CD1c-positive myeloid dendritic cell (primary cell): ENCODE results near the gene P2RX4.
"Not testable (repeated sequence)": the region's sequence is repeated elsewhere in the genome, so short reads cannot be mapped to it uniquely, and the experiment has no call there.

Source experiments
- DNase-seq: peaks from one replicate; pipeline ENCODE4 v3.0.0-alpha.2; 2016; ENCODE audit errors: extremely low spot score

P2RX4 gene

DNA sequence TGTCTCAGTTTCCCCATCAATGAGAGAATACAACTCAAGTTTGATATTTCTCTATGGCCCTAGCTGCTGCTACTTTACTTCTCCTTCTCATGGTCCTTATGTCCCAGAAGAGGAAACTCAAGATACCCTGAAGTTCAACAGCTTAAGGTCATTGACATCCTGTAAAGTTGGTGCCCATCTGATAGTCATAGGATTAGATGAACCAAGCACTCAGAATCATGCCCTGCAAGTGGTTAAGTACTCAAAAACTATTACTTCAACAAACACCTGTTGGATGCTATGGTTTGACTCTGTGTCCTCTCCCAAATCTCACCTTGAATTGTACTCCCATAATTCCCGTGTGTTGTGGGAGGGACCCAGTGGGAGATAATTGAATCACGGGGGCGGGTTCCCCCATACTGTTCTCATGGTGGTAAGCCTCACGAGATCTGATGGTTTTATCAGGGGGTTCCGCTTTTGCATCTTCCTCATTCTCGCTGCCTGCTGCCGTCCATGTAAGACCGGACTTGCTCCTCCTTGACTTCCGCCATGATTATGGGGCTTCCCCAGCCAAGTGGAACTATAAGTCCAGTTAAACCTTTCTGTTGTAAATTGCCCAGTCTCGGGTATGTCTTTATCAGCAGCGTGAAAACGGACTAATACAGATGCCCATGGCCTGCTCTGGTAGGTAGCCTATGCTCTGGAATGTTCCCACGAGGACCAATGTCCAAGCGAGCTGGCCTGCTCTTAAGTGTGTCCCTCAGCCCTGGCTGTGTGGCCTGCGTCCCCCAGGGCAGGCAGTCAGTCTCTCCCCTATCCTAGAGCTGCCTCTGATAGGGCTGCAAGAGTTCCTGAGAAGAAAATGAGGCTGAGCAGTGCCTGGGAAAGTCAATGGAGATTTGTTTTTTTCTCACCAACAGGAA, 68.5 kb downstream of the P2RX4 start:
- DNase-seq: peak; percentile 93

DNA sequence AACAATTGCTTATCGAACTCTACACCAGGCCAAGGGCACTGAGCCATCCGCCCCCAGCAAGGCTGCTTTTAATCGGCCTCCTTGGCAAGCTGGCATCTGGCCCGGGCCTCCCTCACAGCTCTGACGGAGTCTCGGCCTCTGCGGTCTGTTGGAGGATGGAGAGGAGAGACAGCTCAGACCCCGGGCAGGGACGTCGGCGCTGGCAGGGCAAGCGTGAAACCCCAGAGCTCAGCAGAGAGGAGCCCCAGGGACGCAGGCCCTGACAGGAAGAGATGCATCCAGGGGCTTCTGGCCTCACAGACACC, 69.1 kb downstream of the P2RX4 start:
- peak; percentile 16 for DNase-seq

- DNase-seq: no peak
Observed at GRCh38 chr12:121279507-121279915, 69.6 kb downstream of the P2RX4 start.

DNA sequence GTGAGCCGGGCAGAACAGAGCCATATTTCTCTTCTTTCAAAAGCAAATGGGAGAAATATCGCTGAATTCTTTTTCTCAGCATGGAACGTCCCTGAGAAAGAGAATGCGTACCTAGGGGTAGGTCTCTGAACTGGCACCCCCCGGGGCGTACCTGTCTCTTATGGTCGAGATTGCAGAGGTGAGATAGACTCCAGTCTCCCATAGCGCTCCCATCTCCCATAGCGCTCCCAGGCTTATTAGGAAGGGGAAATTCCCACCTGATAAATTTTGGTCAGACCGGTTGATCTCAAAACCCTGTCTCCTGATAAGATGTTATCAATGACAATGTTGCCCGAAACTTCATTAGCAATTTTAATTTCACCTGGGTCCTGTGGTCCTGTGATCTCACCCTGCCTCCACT, 70.6 kb downstream of the P2RX4 start:
- not testable (repeated sequence) for DNase-seq

DNA sequence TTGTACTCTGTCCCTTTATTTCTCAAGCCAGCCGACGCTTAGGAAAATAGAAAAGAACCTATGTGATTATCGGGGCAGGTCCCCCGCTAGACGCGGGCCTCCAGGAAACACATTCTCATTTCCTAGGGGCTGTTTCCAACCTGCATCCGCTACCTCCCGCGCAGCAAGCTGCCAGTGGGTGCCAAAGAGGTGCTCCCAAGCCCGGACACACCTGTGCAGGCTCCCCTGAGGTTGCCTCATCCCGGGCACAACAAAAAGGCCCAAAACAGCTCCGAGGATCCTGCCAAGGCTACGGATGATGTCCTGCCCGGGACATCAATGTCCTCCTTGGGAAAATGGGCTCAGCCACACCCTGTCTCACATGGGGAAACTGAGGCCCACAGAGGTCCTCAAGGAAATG, 71.2 kb downstream of the P2RX4 start:
- DNase-seq: not testable (repeated sequence)

- DNase-seq: no peak
Observed at GRCh38 chr12:121282072-121282742, 72.3 kb downstream of the P2RX4 start.

DNA sequence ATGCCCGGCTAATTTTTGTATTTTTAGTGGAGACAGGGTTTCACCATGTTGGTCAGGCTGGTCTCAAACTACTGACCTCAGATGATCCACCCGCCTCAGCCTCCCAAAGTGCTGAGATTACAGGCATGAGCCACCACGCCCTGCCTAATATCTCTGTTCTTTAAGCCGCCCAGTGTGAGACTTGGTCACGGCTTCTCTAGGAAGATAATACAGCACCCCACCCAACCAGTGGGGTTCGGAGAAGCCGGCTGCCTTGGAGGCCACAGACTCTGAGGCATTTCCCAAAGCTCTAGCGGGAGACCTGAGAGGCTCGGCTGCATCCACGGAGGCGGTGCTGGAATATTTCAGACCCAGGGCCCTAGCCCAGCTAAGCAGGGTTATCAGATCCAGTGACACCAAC, 73.0 kb downstream of the P2RX4 start:
- not testable (repeated sequence) for DNase-seq

- DNase-seq: no peak
Observed at GRCh38 chr12:121283388-121283787, 73.5 kb downstream of the P2RX4 start.
